T-helper 9 cell (primary cell): ENCODE data around the gene COPS7A.
"Not testable (repeated sequence)": the region's sequence is repeated elsewhere in the genome, so short reads cannot be mapped to it uniquely, and the experiment has no call there.

Experiments
- DNase-seq: peaks from one replicate; pipeline ENCODE4 v3.0.0-alpha.2; 2020

The COPS7A gene

DNA sequence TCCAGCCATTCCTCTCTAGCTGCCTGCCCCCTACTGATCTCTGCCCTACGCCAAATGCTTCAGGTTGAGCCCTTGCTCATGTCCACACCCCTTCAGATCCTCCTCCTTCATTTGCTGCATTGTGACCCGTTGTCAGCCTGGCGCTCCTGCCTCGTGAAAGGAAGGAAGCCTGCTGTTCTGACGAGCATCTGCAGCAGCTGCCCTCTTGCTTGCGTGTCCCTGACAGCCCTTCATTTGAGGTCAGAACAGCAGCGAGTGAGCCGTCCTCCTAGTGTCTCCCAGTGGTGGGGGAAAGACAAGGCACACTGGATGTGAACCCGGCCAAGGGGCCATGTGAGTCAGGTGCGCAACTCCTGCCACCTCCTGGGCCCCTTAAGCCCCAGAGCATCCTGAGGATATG, 20.2 kb upstream of the COPS7A start:
- DNase-seq, result no peak

DNA sequence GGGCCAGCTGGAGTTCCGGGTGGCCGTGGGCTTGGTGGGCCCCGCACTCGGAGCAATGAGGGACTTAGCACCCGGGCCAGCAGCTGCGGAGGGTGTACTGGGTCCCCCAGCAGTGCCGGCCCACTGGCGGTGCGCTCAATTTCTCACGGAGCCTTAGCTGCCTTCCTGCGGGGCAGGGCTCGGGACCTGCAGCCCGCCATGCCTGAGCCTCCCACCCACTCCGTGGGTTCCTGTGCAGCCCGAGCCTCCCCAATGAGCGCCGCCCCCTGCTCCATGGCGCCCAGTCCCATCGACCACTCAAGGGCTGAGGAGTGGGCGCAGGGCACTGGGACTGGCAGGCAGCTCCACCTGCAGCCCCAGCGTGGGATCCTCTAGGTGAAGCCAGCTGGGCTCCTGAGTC, 15.5 kb upstream of the COPS7A start:
- not testable (repeated sequence) for DNase-seq

DNA sequence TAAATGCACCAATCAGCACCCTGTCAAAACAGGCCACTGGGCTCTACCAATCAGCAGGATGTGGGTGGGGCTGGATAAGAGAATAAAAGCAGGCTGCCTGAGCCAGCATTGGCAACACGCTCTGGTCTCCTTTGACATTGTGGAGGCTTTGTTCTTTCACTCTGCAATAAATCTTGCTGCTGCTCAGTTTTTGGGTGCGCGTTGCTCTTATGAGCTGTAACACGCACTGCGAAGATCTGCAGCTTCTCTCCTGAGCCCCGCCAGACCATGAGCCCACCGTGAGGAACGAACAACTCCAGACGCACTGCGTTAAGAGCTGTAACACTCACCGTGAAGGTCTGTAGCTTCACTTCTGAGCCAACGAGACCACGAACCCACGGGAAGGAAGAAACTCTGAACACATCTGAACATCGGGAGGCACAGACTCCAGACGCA, 14.9 kb upstream of the COPS7A start:
- no peak for DNase-seq

DNA sequence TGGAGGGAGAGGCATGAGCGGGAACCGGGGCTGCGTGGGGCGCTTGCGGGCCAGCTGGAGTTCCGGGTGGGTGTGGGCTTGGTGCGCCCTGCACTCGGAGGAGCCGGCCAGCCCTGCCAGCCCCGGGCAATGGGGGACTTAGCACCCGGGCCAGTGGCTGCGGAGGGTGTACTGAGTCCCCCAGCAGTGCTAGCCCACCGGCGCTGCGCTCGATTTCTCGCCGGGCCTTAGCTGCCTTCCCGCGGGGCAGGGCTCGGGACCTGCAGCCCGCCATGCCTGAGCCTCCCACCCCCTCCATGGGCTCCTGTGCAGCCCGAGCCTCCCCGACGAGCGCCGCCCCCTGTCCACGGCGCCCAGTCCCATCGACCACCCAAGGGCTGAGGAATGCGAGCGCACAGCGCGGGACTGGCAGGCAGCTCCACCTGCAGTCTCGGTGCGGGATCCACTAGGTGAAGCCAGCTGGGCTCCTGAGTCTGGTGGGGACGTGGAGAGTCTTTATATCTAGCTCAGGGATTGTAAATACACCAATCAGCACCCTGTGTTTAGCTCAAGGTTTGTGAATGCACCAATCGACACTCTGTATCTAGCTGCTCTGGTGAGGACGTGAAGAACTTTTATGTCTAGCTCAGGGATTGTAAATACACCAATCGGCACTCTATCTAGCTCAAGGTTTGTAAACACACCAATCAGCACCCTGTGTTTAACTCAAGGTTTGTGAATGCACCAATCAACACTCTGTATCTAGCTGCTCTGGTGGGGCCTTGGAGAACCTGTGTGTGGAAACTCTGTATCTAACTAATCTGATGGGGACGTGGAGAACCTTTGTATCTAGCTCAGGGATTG, 7.6 kb upstream of the COPS7A start:
- not testable (repeated sequence) for DNase-seq

DNA sequence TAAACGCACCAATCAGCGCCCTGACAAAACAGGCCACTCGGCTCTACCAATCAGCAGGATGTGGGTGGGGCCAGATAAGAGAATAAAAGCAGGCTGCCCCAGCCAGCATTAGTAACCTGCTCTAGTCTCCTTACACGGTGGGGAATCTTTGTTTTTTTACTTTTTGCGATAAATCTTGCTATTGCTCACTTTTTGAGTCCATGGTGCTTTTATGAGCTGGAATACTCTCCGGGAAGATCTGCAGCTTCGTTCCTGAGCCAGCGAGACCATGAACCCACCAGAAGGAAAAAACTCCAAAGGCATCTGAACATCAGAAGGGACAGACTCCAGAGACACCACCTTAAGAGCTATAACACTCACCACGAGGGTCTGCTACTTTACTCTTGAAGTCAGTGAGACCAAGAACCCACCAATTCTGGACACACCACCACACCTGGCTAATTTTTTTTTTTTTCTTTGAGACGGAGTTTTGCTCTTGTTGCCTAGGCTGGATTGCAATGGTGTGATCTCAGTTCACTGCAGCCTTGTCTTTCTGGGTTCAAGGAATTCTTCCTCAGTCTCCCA, 6.9 kb upstream of the COPS7A start:
- no peak for DNase-seq

DNA sequence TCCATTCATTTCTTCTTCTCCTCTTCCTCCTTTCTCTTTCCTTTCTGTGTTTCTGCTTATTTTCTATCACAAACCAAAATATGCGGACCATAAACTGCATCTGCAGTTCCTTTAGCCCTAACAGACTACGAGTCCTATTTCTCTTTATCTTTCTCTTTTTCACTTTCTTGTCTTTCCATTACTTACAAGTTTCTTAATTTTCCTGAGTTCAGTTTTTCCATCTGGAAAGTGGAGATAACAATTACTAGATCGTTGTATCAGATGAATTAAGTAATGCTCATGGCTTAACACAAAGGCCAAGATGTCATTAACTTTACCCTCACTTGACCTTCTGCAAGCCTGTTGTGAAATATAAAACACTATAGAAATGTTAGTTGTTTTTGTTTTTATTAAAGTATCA, 983 bp upstream of the COPS7A start:
- no peak for DNase-seq

DNA sequence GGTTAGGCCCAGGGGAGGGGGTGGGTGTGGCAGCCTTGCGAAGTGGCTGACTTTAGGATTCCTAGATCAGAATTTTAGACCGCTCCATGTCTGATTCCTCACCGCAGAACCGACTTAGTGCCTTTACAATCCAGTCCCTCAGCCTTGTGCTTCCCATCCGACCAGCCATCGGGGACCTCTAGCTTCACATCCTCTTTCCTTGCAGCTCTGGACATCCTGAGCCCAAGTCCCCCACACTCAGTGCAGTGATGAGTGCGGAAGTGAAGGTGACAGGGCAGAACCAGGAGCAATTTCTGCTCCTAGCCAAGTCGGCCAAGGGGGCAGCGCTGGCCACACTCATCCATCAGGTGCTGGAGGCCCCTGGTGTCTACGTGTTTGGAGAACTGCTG, 557 bp downstream of the COPS7A start:
- DNase-seq, result peak; percentile 6

DNA sequence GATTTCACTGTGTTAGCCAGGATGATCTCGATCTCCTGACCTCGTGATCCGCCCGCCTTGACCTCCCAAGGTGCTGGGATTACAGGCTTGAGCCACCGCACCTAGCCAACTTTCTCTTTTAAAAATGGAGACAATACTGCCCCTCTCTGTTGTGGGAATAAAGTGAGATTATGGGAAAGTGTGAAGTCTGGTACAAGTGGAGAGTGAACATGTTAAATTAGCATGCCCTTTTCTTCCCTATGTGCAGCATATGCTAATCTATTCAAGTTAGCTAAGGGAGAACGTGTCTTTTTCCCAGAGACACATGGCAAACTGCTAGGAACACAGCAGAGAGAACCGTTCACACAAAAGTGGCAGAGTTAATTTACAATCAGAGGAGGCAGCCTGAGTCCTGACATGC, 1.5 kb downstream of the COPS7A start:
- no peak for DNase-seq

DNA sequence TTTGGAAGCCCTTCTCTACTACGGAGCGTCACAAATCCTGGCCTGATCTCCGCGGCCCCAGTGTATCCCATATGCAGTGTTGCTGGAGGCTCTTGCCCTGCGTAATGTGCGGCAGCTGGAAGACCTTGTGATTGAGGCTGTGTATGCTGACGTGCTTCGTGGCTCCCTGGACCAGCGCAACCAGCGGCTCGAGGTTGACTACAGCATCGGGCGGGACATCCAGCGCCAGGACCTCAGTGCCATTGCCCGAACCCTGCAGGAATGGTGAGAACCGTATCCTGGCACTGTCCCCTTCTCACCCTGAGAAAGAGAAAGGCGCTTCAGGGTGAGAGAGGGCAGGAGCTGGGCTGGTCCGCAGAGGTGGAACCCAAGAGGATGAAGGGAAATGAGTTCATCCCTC, 5.3 kb downstream of the COPS7A start:
- no peak for DNase-seq

DNA sequence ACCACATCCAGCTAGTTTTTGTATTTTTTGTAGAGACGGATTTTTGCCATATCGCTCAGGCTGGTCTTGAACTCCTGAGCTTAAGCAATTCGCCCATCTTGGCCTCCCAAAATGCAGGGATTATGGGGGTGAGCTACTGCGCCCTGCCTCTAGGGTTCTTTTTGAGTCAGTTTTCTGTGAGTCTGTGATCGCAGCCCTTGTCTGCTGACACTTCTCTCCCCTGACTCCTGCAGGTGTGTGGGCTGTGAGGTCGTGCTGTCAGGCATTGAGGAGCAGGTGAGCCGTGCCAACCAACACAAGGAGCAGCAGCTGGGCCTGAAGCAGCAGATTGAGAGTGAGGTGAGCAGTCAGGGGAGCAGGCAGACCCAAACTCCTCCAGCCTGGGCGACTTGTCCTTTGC, 6.3 kb downstream of the COPS7A start:
- DNase-seq, result no peak

DNA sequence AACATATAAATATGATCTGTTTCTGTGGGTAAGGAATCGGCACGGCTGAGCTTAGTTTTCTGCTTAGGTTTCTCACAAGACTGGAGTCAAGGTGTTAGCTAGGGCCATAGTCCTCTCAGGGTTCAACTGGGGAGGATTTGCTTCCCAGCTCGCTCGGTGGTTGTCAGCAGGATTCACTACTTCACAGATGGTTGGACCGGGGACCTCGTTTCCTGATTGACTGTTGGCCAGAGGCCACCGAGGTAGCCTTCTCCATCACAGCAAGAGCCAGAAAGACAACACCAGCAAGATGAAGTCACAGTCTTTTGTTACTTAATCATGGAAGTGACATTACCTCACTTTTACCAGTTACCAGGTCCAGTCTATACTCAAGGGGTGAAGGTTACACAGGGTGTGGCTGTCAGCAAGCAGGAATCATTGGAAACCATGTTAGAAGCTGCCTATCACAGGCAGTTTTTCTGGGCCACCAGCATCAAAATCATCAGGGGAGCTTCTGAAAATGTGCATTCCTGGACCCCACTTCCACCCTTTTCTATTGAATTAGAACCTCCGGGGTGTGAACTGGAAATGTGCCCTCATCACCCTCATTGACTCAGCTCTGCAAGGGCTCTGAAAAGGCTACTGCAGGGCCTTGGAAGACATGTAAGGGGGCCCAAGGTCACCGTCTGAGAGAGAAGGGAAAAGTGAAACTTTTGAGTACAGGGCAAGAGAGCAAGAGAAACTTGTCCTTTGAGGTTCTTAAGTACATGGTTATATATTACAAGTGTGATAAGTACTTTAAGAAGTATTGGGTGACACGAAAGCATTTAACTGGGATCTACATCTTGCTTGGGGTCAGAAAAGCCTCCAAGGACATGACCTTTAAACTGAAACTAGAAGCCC, 10.9 kb downstream of the COPS7A start:
- DNase-seq, result no peak

DNA sequence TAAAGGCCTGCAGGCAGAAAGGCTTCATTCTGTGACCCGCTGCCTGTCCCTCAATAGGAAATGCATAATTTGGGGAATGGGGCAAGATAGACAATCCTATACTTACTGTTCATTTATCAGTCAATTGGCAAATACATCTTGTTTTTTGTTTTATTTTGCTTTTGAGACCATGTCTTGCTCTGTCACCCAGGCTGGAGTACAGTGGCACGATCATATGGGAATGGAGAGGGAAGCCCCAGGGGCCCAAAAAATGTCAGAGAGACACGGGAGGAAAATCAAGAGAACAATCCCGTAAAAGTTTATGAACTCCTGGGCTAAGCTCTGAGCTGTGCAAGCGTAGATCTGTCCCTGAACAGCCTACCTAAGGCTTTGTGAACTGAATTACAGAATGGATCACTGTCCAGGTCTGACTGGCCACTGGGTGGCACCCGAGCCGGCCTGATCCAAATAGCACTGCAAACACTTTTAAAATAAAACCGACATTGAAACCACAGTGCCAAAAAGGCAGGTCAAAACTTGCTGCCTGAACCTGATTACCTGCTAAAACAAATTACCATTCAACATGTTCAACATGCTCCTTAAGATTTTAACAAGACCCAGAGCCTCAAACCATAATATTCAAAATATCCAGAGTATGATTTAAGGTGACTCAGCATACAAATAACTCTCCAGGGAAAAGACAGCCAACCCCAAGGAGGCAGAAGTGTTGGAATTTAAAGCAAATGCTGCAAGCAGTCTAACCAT, 11.8 kb downstream of the COPS7A start:
- DNase-seq, result no peak

DNA sequence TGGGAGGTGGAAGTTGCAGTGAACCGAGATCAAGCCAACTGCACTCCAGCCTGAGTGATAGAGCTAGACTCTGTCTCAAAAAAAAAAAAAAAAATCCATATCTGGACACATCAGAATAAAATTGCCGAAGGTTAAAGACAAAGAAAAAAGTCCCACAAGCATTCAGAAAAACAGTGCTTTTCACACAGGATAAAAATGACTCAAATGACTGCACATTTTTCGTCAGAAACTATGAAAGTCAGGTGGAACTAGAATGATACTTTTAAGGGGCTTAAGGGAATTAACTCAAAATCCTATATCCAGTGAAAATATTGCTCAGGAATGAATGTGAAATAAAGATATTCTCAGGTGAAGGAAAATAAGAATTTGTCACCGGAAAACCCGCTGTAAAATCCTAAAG, 12.9 kb downstream of the COPS7A start:
- DNase-seq, result no peak

DNA sequence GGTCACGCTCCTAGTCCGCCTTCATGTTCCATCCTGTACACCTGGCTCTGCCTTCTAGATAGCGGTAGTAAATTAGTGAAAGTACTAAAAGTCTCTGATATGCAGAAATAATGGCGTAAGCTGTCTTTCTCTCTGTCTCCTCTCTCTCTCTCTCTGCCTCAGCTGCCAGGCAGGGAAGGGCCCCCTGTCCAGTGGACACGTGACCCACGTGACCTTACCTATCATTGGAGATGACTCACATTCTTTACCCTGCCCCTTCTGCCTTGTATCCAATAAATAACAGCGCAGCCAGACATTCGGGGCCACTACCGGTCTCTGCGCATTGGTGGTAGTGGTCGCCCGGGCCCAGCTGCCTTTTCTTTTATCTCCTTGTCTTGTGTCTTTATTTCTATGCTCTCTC, 18.2 kb downstream of the COPS7A start:
- DNase-seq, result not testable (repeated sequence)

DNA sequence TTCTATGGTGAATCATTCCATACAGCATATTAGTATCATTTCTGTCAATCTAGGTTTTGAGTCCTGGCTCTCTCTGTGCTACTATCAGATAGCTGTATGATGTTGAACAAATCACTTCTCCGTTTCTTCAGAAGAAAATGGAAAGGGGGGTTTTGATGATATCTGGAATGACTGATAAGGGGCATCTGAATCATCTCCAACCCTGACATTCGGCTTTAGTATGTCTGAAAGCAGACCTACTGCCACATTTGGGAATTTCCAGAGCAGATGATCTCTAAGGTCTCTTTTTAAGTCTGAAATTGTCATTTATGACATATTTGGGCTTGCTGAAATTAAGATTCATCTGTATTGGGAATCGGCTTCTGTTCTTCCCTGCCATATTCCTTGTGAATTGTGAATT, 19.0 kb downstream of the COPS7A start:
- no peak for DNase-seq

DNA sequence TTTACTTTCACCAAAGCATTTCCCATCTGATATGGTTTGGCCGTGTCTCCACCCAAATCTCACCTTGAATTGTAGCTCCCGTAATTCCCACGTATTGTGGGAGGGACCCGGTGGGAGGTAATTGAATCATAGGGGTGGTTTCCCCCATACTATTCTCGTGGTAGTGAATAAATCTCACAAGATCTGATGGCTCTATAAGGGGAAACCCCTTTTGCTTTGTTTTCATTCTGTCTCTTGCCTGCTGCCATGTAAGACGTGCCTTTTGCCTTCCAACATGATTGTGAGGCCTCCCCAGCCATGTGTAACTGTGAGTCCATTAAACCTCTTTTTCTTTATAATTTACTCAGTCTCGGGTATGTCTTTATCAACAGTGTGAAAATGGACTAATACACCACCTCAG, 19.5 kb downstream of the COPS7A start:
- DNase-seq, result not testable (repeated sequence)

DNA sequence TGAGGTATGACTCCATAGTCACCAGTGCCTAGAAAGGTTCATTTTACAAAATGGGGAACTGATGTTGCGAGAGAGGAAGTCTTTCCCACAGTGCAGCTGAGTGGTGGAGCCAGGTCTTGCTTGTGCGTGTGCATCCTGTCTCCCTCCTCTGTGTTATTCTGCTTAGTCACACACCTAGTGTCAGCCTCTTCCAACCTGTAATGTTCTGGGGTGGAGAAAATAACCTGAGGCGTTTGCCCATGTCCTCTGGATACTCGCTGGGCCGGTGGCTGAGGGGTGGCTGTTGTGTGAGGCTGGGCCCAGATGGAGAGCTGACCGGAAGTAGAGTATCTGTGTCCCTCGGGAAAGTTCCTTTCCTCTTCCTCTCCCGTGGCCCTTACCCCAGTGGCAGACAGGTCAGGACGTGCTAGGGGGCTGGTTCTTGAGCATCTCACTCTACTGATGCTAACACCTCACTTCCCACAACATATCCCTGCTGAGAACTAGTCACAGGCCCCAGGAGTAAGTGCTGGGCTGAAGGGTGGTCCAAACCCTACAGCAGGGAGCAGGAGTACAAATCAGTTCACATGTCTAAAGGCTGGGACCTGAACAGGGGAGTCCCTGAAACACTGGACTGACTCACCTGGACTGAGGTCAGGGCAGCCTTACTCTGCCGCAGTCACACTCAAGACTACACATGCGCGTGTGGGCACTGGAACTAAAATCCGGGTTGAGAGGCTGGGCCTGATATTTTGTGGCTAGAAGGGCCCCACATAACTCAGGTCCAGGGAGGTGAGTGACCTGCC, 22.1 kb downstream of the COPS7A start:
- no peak for DNase-seq

DNA sequence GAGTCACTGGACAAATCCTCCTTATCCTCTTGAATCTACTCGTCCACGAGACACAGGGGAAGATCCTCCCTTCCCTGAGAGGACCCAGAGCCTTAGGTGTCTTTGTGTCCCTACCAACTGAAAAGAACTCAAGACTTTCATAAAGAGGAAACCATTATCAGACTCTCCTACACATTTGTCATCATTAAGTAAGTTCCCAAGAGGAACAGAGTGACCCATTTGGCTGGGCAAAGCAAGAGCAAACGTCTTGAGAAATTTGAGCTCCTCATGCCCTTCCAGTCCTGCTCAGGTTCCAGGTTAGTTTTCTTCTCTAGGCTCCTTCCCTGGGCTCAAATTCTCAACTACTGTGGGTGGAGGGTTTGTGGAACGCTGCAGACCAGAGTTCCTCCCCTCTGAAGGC, 23.4 kb downstream of the COPS7A start:
- no peak for DNase-seq

DNA sequence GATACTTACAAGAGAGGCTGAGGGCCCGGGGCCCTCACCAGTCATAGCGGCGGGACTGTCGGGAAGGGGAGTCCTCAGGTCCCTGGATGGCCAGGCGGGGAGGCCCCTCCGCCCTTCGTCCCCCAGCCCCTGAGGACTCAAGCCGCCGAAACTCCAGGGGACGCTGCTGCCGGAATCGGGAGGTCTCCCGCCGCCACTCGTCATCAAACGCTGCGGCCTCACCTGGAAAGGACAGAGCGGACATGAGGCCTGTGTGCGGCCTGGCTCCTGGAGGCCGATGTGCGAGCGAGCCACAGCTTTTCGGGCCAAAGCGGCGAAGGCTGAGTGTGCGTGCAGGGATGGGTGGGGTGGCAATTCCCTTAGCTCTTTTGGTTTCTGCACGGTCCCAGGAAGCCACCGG, 24.9 kb downstream of the COPS7A start:
- DNase-seq, result no peak

DNA sequence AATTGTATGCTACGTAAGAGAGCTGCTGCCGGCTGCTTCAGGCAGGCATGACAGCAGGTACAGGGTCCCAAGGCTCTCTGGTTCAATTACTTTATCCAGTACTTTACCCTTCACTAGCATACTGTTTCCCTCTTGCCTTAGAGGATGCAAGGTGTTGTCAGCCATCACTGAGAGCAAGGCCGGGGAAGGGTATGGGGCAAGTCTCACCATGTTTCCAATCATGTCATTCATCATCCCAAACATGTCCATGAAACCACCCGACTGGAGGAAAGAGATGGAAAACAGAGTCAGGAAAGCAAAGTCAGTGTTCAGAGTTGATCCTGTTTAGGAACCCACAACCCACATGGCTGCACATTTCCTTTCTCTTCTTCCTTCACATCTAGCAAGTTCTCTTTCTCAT, 26.7 kb downstream of the COPS7A start:
- DNase-seq, result no peak

DNA sequence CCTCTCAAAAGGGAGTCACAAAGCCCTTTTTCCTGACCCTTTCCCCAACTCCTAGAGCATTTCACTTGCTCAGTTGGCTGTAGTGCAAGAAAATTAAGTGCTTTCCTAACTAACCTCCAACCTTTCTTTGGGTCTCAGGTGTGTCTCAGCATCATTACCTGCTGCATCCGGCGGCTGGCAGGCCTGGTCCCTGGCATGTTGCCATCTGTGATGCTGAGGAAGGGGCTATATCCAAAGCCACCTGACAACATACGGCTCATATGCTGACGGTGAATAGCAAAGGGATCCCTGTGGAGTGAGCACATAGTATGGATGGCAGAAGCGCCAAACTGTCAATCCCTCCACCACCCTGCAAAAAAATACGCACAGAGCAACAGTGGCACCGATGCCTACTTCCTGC, 27.9 kb downstream of the COPS7A start:
- no peak for DNase-seq
